GM18520 (cell line): Measurements from ENCODE around the gene PPFIBP2.

Source experiments
- ATAC-seq: cut with Tn5 transposase; IDR thresholded peaks from one replicate; pipeline ENCODE4 v1.9.1; 2021; ENCODE audit not compliant: unreplicated experiment

PPFIBP2 gene

GRCh38 chr11:7548659-7549274, 35.0 kb downstream of the PPFIBP2 start:
- no peak for ATAC-seq

- no peak for ATAC-seq
Observed at GRCh38 chr11:7549681-7550080, 35.9 kb downstream of the PPFIBP2 start.

- ATAC-seq = no peak
Observed at GRCh38 chr11:7551571-7551970, 37.8 kb downstream of the PPFIBP2 start.

GRCh38 chr11:7552666-7553065, 38.9 kb downstream of the PPFIBP2 start:
- ATAC-seq = no peak

- no peak for ATAC-seq
Observed at GRCh38 chr11:7555052-7555699, 41.4 kb downstream of the PPFIBP2 start.

- ATAC-seq = no peak
Observed at GRCh38 chr11:7558046-7558445, 44.2 kb downstream of the PPFIBP2 start.

GRCh38 chr11:7559398-7560283, 45.8 kb downstream of the PPFIBP2 start:
- no peak for ATAC-seq

- no peak for ATAC-seq
Observed at GRCh38 chr11:7561562-7561961, 47.8 kb downstream of the PPFIBP2 start.

- ATAC-seq = no peak
Observed at GRCh38 chr11:7563281-7563680, 49.5 kb downstream of the PPFIBP2 start.

- no peak for ATAC-seq
Observed at GRCh38 chr11:7564803-7565202, 51.0 kb downstream of the PPFIBP2 start.

- no peak for ATAC-seq
Observed at GRCh38 chr11:7567311-7567710, 53.5 kb downstream of the PPFIBP2 start.

GRCh38 chr11:7569044-7569443, 55.2 kb downstream of the PPFIBP2 start:
- ATAC-seq = no peak

- ATAC-seq = no peak
Observed at GRCh38 chr11:7570241-7570640, 56.4 kb downstream of the PPFIBP2 start.

GRCh38 chr11:7570938-7571521, 57.2 kb downstream of the PPFIBP2 start:
- ATAC-seq = no peak

GRCh38 chr11:7571640-7572000, 57.8 kb downstream of the PPFIBP2 start:
- ATAC-seq = no peak

GRCh38 chr11:7572001-7572712, 58.4 kb downstream of the PPFIBP2 start:
- no peak for ATAC-seq

- no peak for ATAC-seq
Observed at GRCh38 chr11:7573193-7573557, 59.4 kb downstream of the PPFIBP2 start.

- ATAC-seq = no peak
Observed at GRCh38 chr11:7573558-7574296, 59.9 kb downstream of the PPFIBP2 start.

GRCh38 chr11:7574491-7575130, 60.8 kb downstream of the PPFIBP2 start:
- no peak for ATAC-seq
